Measurements from ENCODE around the gene INPP5F.
"Not testable (repeated sequence)": the region's sequence is repeated elsewhere in the genome, so short reads cannot be mapped to it uniquely, and the experiment has no call there.

Gene INPP5F

DNA sequence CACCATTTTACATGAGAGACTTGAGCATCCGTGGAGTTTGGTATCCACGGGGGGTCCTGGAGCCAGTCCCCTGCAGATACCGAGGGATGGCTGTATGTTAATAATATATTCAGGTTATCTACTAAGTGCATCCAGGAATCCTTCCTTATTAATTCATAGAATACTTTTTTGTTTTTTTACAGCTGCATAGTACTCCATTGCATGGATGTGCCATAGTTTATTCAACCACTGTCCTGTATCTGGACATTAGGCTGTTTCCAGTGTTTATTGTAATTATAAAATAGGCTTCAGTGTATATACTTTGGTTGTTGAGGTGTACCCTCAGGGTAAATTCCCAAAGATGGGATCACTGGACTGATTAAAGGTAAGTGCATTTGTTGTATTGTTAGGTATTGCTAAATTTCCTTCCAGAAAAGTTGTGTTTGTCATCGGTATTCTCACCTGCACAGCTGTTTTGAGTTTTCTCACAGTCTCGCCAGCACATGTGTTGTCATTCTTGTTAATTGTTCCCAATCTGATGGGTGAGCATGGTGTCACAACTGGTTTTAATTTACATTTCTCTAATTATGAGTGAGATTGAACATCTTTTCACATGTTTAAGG, 55.1 kb downstream of the INPP5F start:
- no peak for DNase-seq

DNA sequence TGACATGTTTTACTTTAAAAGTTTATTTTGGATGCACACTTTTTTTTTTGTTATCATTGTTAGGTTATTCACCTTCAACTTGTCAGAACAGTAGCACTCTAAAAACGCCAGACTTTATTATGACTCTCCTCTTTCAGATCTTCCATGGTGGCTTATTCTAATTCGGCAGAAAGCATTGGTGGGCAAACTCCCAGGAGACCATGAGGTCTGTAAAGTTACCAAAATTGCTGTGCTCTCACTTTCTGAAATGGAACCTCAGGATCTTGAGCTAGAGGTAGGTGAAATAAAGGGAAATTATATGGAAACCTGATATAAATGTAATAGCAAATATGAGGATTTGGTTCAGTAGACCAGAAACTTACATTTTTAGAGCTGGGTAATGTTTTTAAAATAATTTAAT, 55.6 kb downstream of the INPP5F start:
- no peak for DNase-seq

DNA sequence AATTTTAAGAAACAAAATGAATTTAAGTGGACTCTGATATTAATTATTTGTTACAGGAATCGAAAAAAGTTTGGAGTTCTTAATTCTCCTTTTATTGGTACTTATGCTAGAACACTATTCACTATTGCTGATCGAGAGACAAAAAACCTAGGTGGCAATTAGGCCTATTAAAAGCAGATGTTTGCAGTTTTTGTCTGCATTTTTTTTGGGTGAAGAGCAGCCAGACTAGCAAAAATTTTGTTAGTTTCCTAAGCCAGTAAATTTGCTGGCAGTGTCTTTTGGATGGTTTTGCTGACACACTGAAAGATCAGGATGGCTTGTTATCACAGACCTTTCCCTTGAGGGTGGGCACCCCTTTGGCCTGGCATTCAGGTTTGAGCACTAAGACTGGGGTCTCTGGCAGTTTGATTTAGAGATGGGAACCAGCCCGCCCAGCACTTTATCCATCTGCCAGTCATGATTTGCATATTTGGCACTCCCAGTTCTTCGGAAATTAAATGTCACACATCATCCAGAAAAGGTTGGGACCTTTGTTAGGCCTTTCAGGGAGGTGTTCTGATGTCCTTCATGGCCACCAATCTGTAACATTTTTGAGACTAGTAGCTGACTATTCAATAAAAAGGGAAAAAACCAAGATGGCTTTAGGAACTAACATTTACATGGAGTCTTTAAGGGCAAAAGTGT, 57.3 kb downstream of the INPP5F start:
- DNase-seq = no peak

DNA sequence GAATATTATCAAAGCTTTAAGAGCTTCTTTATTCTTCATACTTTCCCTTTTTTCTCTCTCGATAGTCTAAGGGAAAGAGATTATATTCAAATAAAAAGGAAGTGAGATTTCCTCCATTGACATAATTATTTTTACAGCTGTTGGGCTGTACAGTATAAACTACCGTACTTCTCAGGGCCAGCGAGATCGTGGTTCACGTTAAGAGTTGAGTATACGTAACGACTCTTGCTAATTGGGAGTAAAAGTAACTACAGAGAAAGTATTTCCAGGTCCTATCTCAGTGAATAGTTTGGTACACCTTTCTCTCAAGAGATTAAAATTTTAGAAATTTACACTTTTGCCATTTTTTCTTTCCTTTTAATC, 57.8 kb downstream of the INPP5F start:
- DNase-seq = no peak

DNA sequence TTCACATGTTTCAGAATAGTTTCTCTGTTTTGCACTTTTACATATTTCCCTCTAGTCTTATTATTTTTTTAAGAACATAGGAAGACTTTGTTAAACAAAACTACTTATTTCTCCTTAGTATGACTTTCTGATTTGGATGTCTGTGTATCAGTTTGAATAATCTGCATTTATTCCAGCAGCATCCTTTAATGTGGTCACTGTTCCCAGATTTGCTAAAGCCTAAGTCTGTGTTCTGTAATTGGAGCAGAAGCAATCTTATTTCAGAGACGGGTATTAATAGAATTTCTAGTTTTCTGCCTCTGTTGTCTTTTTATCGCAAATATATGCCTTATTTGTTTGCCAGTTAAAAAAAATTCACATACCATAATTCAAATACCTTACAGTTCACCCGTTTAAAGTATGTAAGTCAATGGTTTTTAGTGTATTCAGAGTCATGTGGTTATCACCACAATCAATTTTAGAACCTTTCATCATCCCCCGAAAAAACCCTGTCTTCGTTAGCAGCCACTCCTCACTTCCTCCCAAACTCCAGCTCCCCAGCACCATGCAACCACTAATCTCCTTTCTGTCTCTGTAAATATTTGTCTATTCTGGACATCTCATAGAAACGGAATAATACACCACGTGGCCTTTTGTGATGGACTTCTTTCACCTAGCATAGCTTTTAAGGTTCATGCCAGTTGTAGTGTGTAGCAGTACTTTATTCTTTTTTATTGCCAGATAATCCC, 58.7 kb downstream of the INPP5F start:
- DNase-seq = no peak

DNA sequence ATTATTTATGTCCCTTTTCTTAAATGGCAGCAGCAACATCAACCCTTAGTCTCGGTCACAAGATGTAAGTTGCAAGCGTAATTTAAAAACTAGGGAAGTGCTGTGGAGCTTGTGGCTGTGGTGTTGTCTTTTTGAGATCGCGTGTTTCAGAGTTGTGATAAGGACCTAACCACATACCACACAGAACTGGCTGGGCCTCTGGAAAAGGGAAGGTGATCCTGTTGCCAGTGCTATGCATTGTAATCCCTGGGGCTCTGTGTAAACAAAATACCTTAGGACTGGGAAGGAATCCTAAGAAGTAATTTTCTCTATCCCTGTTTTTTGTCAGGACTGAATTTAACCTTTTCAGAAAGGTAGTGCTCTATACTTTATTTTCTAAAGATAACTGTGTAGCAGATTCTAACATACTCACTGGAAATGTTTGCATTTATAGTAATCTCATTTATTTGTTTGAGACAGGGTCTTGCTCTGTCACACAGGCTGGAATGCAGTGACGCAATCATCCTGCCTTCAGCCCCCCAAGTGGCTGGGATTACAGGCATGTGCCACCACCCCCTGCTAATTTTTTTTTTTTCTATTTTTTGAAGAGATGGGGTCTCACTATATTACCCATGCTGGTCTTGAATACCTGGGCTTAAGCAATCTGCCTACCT, 60.4 kb downstream of the INPP5F start:
- no peak for DNase-seq

DNA sequence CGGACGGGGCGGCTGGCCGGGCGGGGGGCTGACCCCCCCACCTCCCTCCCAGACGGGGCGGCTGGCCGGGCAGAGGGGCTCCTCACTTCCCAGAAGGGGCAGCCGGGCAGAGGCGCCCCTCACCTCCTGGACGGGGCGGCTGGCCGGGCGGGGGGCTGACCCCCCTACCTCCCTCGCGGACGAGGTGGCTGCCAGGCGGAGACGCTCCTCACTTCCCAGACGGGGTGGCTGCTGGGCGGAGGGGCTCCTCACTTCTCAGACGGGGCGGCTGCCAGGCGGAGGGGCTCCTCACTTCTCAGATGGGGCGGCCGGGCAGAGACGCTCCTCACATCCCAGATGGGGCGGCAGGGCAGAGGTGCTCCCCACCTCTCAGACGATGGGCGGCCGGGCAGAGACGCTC, 69.3 kb downstream of the INPP5F start:
- DNase-seq = not testable (repeated sequence)

DNA sequence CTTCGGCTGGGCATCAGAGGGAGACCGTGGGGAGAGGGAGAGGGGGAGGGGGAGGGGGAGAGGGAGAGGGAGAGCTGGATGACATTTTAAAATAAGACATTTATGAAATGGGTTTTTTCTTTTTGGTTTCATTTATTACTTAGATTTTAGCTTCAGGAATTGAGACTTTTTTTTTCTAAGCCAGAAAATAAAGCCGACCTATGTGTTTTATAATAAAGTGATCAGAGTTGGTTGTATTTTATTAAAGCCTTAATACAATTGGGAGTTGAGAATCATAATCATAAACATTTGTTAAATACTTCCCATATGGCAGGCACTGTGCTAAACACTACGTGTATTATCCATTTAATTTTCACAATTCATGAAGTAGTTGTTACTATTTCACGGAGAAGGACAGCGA, 70.2 kb downstream of the INPP5F start:
- DNase-seq = no peak

DNA sequence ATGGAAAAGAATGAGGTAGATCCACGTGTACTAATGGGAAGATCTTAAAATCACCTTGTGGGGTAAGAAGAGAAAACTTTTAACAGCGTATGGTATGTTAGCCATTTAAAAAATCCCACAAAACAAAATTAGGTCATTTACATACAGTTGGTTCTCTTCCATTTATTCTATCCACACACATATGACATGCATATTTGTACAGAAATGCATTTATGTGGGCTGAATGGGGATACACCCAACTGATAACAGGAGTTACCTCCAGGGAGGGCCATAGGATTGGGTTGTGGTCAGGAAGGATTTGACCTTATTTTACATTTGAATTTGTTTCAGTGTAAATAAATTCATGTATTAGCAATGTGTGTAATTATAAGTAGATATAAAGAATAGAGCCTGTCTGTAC, 75.3 kb downstream of the INPP5F start:
- no peak for DNase-seq

DNA sequence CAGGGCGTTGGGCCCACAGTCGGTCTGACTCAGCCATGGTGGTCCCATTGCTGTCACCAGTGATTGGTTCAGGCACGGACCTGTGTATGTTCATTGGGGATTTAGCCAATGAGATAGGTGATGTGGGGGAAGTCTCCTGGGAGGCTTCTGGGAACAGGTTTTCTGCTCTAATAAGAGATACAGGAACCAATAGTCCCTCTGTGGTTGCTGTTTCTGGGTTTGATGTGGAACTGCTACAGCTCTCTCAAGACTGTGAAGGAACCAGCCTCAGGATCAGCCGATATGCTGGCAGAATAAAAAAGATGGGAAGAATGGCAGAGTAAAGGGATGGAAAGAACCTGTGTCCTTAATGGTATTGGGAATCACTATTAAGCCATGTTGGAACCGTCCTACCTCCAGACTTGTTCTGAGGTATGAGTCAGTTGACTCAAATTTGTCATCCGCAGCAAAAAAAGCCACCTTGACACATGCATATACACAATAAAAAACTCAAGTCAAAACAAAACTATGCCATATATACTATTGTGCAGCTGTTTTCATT, 76.2 kb downstream of the INPP5F start:
- DNase-seq = no peak

DNA sequence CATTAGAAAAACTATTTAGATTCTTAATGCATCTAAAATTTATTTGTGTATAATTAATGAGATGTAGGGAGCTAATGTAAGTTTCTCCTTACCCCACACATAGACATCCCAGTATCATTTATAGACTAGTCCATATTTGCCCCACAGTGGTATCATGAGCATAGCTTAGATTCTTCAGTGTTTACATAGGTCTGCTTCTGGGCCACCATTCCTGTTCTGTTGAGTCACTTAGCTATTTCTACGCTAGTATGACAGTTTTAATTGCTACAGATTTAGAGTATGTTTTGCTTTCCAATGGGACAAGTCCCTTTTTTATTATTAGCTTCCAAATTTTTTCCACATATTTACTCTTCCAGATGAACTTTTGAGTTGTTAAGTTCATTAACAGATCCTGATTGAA, 77.4 kb downstream of the INPP5F start:
- no peak for DNase-seq

DNA sequence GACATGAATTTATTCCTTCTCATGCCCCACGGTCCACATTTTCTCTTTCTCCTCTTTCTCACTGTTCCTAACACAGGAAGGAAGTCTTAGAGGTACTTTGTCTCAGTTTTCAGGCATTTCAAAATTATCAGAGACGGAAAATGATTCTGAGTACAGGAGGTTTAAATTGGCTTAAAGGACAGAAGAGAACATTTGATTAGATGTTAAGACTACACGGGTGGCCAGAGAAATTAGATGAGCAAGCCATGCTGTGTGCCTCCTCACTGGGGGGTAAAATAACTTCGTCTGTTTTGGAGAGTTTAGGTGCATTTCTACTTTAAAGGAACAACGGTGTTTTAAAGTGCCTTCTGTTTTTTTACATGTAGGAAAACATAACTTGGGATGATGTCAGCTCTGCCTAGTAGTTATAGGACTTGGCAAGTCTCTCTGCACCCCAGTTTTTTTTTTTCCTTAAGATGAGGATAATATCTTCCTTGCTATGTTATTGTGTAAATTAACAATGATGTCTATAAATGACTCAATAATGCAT, 79.9 kb downstream of the INPP5F start:
- DNase-seq = no peak

DNA sequence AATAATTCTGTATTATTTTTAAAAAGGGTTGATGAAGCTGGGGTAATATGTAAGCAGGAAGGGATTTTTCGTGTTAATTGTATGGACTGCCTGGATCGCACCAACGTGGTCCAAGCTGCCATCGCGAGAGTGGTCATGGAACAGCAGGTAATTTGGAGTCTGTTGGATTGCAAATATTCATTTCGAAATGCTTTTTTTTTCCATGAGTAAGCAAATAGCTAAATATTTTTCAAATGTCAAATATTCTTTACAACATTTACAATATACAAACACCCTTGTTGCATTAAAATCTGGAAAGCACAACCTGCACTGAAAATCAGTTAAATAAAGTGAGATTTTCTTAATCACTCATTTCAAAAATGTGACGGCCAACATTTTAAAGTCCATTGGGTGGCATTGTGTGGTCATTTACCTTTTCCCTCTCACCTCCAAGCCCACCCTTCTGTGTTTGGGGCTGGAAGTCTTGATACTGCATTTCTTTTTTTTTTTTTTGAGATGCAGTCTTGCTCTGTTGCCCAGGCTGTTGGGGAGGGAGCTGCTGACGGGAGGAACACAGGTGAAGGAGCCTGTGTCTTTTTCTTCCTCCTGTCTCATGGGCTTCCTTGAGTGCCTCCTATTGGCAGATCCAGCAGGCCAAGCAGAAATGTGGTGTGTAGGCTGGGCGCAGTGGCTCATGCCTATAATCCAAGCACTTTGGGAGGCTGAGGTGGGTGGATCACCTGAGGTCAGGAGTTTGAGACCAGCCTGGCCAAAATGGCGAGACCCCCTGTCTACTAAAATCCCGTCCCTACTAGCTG, 80.7 kb downstream of the INPP5F start:
- DNase-seq = no peak

DNA sequence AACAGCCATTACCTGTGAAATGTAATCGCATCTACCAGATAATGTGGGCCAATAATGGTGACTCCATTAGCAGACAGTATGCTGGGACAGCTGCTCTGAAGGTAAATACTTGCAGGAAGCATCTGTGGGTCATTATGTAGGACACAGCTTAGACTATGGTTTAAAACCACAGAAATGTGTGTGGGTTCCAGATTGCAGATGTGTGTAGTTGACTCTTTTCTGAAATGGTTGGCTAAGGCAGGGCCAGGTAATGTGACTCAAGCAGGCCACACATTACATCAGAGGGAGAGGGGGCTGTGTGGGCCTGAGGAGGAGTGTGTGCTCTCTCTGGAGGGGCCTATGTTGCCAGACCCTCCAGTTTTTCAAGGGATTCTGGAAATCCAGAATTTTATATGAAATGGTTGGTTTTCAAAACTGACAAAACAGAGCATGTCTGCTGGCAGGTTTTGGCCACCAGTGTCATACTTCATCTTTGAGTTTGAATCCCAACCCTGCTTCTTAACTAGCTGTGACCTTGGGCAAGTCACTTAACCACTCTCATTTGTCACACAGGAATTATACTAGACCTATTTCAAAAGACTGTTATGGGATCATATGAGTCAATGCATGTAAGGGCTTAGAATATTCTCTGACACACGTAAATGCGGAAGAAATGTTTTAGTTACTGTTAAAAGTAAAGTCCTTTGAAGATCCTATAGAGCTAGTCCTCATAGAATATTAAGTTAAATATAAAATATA, 82.3 kb downstream of the INPP5F start:
- no peak for DNase-seq

DNA sequence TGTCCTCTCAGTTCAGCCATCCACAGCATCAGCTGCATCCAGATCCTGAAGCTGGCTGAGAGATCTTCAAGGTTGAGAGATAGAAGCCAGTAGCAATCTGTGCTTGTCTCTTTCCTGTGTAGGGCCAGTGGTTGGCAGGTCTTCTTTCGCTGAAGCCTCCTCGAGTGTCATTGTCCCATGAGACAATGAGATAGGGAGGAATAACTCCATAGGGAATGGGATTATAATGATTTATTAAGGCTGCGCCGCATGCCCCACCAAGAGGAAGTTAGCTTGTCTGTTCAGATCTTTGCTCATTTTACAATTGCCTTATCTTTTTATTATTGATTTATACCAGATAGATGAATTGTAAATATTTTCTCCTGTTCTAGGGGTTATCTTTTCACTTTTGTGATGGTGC, 85.3 kb downstream of the INPP5F start:
- no peak for DNase-seq

DNA sequence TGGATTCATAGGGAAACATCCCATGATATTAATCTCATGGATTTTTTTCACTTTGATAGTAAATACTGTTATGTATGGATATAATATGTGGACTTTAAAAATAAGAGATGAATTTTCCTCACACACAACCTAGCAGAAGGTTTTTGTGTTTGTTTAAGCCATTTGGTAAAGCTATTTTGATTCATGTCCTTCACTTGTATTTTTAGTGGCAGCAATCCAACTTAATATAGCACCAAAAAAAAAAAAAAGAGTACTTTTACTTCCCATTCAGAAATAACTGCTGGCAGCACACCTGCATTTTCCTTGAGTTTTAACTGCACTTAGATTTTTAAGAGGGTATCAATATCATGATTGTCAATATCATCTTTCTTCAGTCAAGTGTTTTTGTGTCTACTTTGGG, 86.8 kb downstream of the INPP5F start:
- no peak for DNase-seq

DNA sequence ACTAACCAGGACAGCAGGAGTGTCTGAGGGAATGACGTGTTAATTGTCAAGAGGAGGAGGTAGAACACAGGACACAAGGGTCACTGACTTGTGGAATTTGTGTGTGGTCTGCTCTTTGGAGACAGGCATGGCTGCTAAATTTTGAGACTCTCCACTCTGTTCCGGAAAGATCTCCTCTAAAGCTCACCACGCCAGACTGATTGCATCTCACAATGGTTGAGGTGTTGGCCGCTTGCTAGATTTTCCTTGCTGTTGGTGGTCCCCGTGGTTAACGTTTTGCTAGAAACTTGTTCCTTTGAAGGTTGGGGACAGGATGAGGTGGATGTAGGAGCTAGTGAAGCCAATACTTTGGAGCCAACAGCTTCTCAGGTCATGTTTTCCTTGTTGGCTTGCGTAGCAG, 89.8 kb downstream of the INPP5F start:
- DNase-seq = no peak

DNA sequence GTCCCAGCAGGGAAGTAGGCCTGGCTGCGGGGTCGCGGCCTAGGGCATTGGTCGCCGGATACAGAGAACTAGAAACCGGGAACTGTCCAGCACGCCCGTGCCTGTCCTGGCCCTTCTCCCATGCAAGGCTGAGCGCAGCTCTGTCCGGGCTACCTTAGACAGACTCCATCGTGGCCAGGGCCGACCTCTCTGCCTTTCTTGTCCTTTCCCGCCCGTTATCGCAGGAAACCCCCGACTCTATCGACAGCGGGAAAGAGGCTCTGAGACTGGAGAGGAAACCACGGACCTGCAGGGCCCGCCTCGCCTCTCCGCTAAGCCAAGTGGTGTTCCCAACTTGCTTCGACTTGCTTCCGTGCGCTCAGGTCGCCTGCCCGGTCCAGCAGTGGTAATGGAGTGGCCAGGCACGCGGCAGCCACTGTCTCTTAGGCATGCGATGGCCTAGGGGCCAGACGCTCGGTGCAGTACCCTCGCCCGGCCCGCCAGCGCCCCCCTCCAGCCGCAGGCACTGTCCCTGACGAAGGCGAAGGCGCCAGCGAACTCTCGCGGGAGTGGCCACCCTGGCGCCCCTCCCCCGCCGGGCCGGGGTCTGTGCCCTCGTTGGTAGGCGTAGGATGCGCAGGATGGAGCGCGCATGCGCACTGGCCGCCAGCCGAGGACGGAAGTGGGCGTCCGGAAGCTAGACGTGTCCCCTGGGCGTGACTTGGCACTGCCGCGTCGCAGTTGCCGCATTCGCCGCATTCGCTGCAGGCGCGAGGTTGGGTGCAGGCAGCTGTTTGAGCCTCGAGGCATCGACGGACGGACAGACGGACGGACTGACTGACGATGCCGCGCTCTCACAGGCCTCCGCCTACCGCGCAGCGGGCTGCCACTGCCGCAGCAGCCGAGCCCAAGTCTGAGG, 92.4 kb downstream of the INPP5F start:
- peak; percentile 13 for DNase-seq

DNA sequence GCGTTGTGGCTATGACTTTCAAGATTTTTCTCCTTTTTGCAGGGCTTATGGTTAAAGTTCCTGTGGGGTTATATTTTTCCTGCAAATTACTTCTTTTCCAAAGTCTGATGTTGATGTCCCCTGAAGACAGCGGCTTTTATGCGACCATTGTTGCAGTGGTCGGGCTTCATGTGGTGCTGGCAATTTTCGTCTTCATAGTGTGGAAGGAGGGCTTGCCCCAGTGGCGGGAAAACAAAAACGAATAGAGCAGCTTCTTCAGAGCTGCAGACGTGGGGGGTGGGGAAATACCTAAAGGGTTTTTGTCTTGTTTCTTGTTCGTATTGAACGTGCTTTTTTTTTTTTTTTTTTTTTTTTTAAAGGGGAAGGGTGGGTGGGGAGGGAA, 93.0 kb downstream of the INPP5F start:
- DNase-seq = no peak

DNA sequence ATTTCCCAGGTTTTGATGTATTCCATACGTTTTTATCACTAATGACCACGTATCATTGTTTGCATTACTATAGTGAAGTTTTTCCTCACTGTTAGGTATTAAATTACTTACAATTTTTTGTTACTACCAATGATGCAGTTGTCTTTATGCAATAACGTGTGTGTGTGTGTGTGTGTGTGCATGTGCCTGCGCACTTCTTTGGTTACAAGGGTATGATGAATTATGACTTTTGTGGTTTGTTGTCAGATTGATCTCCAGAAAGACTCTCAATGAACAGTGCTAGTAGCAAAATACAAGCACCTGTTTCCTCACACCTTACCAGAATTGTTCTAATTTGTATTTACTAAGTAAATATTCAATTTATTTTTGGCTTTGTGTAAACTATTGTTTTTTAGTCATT, 95.3 kb downstream of the INPP5F start:
- no peak for DNase-seq

DNA sequence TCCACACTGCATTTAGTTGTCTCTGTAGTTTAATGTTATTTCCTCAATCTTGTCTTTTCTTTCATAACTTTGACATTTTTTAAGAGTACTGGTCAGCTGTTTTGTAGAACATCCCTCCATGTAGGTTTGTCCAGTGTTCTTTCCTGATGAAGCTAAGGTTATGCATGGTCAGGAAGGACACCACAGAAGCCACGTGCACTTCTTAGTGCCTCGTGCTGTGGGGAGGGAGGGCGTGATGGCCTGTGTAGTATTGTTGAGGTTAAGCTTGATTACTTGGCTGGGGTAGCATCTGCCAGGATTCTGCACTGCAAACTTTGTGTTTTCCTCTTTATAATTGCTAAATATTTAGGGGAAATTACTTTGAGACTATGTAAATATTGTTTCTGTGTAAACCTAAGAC, 98.4 kb downstream of the INPP5F start:
- no peak for DNase-seq
